Measurements from ENCODE around the gene KCTD10. TPM values are rescaled to one million over a fixed set of nuclear protein-coding genes. Genes with fewer than 3 reads are reported as not detected.

The KCTD10 gene
- total and polyA plus RNA-seq, 2 of the 13 experiments (the other 11 are each of a cell fraction or from before 2014, with no cell fraction given): 6.9 to 25.4 TPM

GRCh38 chr12:109496306-109496705 lies 19.2 kb upstream of the KCTD10 start:
- H3K27me3 ChIP-seq (ENCODE audit: control insufficient read depth in 1 of 2, insufficient read depth in 2 of 2, low read length in 2 of 2): no peaks in the 10 kb centered on the region
- TF ChIP-seq BCL6 (CRISPR knock-in tag; IDR thresholded peaks at IDR 0.05) (no peak), ZNF773 (CRISPR knock-in tag; IDR thresholded peaks at IDR 0.05; ENCODE audit: borderline replicate concordance) (no peak), TRIM24 (CRISPR knock-in tag; IDR thresholded peaks at IDR 0.05) (no peak)
- in situ Hi-C loops (cut with HindIII; ENCODE audit: extremely low pct_ligation_motif_present, low pct_unique_long_range_greater_than_20kb): no loop called here
- CTCF ChIA-PET (ENCODE audit: low intra/inter-chr PET ratio, low total read pairs): no interaction called here
- no peak for DNase-seq (ENCODE audit: low spot score)
- BruUV-seq (replicated peaks): no TSS peak
- no peak overlapping the region for H3K4me3 ChIP-seq (replicated peaks in 1 of 3; ENCODE audit: insufficient read depth in 1 of 3, low read depth in 2 of 3, low read length in 3 of 3)
- H3K4me2 ChIP-seq (ENCODE audit: low read depth, low read length): no peak overlapping the region
- H2AFZ ChIP-seq (ENCODE audit: low read length): no peak overlapping the region
- peaks cover 26% of the 10 kb centered on the region for H3K4me1 ChIP-seq (ENCODE audit: insufficient read depth, low read length)
- H4K20me1 ChIP-seq (ENCODE audit: insufficient read depth, low read length): no peaks in the 10 kb centered on the region
- H3K79me2 ChIP-seq (ENCODE audit: insufficient read depth, low read length): no peaks in the 10 kb centered on the region
- no peak for FAIRE-seq
- H3K36me3 ChIP-seq (replicated peaks in 1 of 2; ENCODE audit: control insufficient read depth in 1 of 2, insufficient read depth in 2 of 2, low read length in 2 of 2): peaks cover 4 to 35% of the 10 kb centered on the region in 2 experiments
- intact Hi-C loops (cut with micrococcal nuclease; ENCODE audit: unreplicated experiment): no loop called here
- POLR2A ChIA-PET: no interaction called here
- no peaks in the 10 kb centered on the region for H3K9me3 ChIP-seq (ENCODE audit: low read length)
- H3K9ac ChIP-seq (ENCODE audit: insufficient read depth, low read depth, low read length): no peak overlapping the region
- no peak overlapping the region for H3K27ac ChIP-seq (ENCODE audit: extremely low read length, insufficient read depth, low read length)
- ATAC-seq: no peak

- CTCF ChIA-PET (ENCODE audit: low intra/inter-chr PET ratio, low total read pairs): no interaction called here
- BruUV-seq (replicated peaks): no TSS peak
- TF ChIP-seq ARNT2 (CRISPR knock-in tag; IDR thresholded peaks at IDR 0.05; ENCODE audit: low read depth): no peak
- no peak for TF ChIP-seq POGZ (CRISPR knock-in tag; IDR thresholded peaks at IDR 0.05)
- TF ChIP-seq, protein P1, sequence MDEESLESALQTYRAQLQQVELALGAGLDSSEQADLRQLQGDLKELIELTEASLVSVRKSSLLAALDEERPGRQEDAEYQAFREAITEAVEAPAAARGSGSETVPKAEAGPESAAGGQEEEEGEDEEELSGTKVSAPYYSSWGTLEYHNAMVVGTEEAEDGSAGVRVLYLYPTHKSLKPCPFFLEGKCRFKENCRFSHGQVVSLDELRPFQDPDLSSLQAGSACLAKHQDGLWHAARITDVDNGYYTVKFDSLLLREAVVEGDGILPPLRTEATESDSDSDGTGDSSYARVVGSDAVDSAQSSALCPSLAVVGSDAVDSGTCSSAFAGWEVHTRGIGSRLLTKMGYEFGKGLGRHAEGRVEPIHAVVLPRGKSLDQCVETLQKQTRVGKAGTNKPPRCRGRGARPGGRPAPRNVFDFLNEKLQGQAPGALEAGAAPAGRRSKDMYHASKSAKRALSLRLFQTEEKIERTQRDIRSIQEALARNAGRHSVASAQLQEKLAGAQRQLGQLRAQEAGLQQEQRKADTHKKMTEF (CRISPR knock-in tag; IDR thresholded peaks at IDR 0.05): no peak
- TF ChIP-seq, protein P2, sequence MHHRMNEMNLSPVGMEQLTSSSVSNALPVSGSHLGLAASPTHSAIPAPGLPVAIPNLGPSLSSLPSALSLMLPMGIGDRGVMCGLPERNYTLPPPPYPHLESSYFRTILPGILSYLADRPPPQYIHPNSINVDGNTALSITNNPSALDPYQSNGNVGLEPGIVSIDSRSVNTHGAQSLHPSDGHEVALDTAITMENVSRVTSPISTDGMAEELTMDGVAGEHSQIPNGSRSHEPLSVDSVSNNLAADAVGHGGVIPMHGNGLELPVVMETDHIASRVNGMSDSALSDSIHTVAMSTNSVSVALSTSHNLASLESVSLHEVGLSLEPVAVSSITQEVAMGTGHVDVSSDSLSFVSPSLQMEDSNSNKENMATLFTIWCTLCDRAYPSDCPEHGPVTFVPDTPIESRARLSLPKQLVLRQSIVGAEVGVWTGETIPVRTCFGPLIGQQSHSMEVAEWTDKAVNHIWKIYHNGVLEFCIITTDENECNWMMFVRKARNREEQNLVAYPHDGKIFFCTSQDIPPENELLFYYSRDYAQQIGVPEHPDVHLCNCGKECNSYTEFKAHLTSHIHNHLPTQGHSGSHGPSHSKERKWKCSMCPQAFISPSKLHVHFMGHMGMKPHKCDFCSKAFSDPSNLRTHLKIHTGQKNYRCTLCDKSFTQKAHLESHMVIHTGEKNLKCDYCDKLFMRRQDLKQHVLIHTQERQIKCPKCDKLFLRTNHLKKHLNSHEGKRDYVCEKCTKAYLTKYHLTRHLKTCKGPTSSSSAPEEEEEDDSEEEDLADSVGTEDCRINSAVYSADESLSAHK (CRISPR knock-in tag; IDR thresholded peaks at IDR 0.05; ENCODE audit: borderline replicate concordance): no peak
- TF ChIP-seq DPF2 (CRISPR knock-in tag; IDR thresholded peaks at IDR 0.05; ENCODE audit: borderline replicate concordance, low read depth): no peak
- TF ChIP-seq ESRRA (CRISPR knock-in tag; IDR thresholded peaks at IDR 0.05; ENCODE audit: low read depth): no peak
- no peak for TF ChIP-seq PPARG (CRISPR knock-in tag; conservative IDR thresholded peaks at IDR 0.05)
- TF ChIP-seq SYNCRIP (IDR thresholded peaks at IDR 0.05; ENCODE audit: insufficient read depth, low read depth, low read length): no peak
- TF ChIP-seq ZNF530 (CRISPR knock-in tag; IDR thresholded peaks at IDR 0.05; ENCODE audit: low read depth): no peak
- no peak for TF ChIP-seq AHR (CRISPR knock-in tag; IDR thresholded peaks at IDR 0.05)
- TF ChIP-seq FOXK2 (IDR thresholded peaks at IDR 0.05): no peak
- TF ChIP-seq ZNF556 (CRISPR knock-in tag; IDR thresholded peaks at IDR 0.05; ENCODE audit: borderline replicate concordance): no peak
- no peak for TF ChIP-seq SIN3B (IDR thresholded peaks at IDR 0.05; ENCODE audit: low read length)
- TF ChIP-seq STAG1 (CRISPR knock-in tag; IDR thresholded peaks at IDR 0.05): no peak
- no peak for TF ChIP-seq TBX3 (IDR thresholded peaks at IDR 0.05; ENCODE audit: borderline replicate concordance)
These were observed 17.9 kb upstream of the KCTD10 start for GRCh38 chr12:109495012-109495411.

More at GRCh38 chr12:109495012-109495411, 17.9 kb upstream of the KCTD10 start:
- no peaks in the 10 kb centered on the region for H3K9me3 ChIP-seq (ENCODE audit: low read length)
- no peaks in the 10 kb centered on the region for H4K20me1 ChIP-seq (ENCODE audit: insufficient read depth, low read length)
- DNase-seq (ENCODE audit: low spot score) (no peak), FAIRE-seq (no peak), ATAC-seq (peak; percentile 27)
- peaks cover 26% of the 10 kb centered on the region for H3K4me1 ChIP-seq (ENCODE audit: insufficient read depth, low read length)
- no peak overlapping the region for H2AFZ ChIP-seq (ENCODE audit: low read length)
- H3K9ac ChIP-seq (ENCODE audit: insufficient read depth, low read depth, low read length): peak overlapping the region; percentile 47
- no peaks in the 10 kb centered on the region for H3K79me2 ChIP-seq (ENCODE audit: insufficient read depth, low read length)
- POLR2A ChIA-PET: interaction anchor here (1.1 to 2.4 kb wide), 3 partner anchors 16 to 33 kb away, joined by 3 to 18 read pairs (median 11); partner anchors contain the start of genes KCTD10 and UBE3B
- in situ Hi-C loops (cut with HindIII; ENCODE audit: extremely low pct_ligation_motif_present, low pct_unique_long_range_greater_than_20kb) (no loop called here), intact Hi-C loops (cut with micrococcal nuclease; ENCODE audit: unreplicated experiment) (loop anchor here (2.0 kb wide), 1 partner anchor 18 kb away; the partner anchor contains the start of genes KCTD10 and UBE3B)
- H3K27ac ChIP-seq (ENCODE audit: extremely low read length, insufficient read depth, low read length): peak overlapping the region; percentile 77
- peaks cover 5 to 36% of the 10 kb centered on the region in 2 experiments for H3K36me3 ChIP-seq (replicated peaks in 1 of 2; ENCODE audit: control insufficient read depth in 1 of 2, insufficient read depth in 2 of 2, low read length in 2 of 2)
- H3K4me3 ChIP-seq (replicated peaks in 1 of 3; ENCODE audit: insufficient read depth in 1 of 3, low read depth in 2 of 3, low read length in 3 of 3): no peak overlapping the region; a peak in 1 of 6 replicates
- H3K27me3 ChIP-seq (ENCODE audit: control insufficient read depth in 1 of 2, insufficient read depth in 2 of 2, low read length in 2 of 2): no peaks in the 10 kb centered on the region
- H3K4me2 ChIP-seq (ENCODE audit: low read depth, low read length): peak overlapping the region; percentile 52

All from HepG2 (cell line).